Right lung (tissue), 5 donors: ENCODE measurements around the gene EIF2AK3. TPM values are rescaled to one million over a fixed set of nuclear protein-coding genes. Genes with fewer than 3 reads are reported as not detected.
A peak's percentile ranks its signal among the peaks of the same experiment; 100 is the strongest.
"Not testable (repeated sequence)": the region's sequence is repeated elsewhere in the genome, so short reads cannot be mapped to it uniquely, and the experiment has no call there.

Experiments
- DNase-seq, 2 donors: peaks; one replicate each; pipeline ENCODE4 v3.0.0-alpha.2; 2013
- polyA plus RNA-seq, 5 donors: library from polyadenylated mRNA; unstranded; fragments of 120-200 nt; gene quantifications; one replicate each; pipeline versions ENCODE4 v1.2.1 to v1.2.3, GENCODE V29; 2013; ENCODE audit warnings: inconsistent platforms in 1 of 5, low replicate concordance in 1 of 5; ENCODE audit not compliant: insufficient read length in 5 of 5, insufficient read depth in 1 of 5

EIF2AK3 gene
- polyA plus RNA-seq, 5 donors = 22.4 to 29.8 (median 29.0) TPM

DNA sequence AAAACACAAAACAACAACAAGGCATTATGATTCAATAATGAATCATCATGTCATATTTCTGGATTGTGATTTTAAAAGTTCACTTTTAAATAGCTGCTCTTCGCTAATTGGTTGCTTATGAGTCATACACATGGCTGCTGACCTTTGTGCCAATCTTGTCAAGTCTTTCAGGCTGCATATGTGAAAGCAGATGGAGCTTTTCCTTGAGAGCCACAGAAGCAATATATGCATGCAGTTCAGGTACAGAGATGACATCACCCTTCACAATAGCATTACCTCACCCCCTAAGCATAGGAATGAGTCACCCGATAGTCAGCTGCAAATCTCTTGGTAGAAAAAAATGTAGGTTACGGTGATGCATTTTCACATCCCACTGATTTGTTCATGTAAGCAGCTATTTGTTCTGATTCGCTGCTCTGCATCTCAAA lies 27.2 kb downstream of the EIF2AK3 start:
- peak; percentile 30 to 32 for DNase-seq

DNA sequence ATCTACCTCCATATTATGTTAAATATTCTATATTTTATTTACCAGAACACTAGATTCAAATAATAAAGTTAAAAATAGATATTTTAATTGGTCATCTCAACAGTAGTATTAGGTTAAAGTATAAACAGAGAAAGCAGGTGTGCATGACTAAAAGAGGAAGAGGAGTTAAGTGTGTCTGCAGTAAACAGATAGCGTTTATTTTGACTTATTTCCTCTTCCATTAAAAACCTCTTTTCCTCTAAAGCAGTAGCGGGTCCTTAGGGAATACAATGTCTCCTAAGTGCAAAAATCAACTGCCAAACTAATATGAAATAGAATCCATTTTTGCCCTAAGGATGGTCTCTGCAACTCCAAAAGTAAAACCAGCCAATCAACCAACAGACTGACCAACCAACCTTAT lies 27.7 kb downstream of the EIF2AK3 start:
- DNase-seq = no peak

DNA sequence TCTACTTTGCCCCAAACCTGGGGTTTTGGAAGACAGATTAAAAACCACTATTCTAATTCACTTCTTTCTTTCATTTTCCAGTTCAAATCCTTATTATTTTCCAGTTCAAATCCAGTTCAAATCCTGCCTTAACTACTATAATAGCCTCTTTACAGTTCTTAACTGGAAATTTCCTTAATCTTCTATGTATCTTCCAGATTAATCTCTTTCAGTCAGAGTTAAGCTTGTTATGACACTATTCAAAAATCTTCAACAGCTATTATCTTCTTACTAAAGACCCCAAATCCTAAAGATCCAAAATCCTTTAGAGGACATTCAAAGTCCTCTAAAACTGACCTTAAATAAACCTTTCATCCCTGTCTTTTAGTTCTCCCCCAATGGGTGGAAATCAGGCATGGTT lies 30.1 kb downstream of the EIF2AK3 start:
- DNase-seq = no peak

DNA sequence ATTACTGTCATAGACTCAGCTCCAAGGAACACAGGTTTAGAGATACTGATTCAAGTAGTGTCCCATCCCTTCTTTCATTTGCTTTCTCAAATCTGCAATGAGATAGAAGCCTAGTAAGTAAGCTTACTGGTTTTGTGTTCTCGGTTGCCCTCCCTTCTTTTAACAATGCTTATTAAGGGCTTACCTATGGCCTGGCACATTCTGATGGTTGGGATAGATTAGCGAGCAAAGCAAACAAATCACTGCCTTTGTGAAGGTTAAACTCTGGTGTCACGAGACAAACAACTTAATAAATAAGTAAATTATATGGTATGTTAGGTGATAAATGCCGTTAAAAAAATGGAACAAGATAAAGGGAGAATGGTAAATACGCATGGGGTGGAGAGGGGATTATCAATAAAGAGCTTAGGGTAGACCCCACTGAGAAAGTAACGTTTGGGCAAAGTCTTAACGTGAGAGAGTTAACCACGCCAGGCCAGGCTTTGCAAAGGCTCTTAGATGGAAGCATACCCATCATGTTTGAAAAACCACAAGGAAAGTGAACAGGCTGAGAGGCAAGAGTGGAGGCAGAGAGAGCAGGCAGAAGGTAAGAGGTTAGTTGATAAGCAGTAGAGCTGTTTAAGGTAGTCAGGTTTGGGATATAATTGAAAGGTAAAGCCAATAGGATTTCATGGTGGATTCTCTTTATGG lies 31.0 kb downstream of the EIF2AK3 start:
- DNase-seq = no peak

DNA sequence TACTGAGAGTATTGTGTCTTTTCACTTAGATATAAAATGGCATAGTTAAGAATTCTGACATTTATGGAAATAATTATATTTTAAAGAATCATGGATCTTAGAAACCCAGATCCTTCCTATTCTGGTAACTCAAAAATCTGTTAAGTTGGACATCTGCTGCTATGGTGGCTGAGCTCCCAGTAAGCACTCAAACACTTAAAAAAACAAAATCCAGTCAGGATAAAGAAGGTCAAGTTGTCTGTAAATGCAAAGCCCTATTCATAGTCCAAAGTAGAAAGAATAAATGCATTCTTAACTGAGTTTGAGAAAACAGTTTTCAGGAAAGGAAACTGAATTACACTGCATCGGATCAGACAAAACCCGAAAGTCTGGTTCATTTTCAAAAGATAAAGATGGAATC lies 35.6 kb downstream of the EIF2AK3 start:
- DNase-seq = no peak

DNA sequence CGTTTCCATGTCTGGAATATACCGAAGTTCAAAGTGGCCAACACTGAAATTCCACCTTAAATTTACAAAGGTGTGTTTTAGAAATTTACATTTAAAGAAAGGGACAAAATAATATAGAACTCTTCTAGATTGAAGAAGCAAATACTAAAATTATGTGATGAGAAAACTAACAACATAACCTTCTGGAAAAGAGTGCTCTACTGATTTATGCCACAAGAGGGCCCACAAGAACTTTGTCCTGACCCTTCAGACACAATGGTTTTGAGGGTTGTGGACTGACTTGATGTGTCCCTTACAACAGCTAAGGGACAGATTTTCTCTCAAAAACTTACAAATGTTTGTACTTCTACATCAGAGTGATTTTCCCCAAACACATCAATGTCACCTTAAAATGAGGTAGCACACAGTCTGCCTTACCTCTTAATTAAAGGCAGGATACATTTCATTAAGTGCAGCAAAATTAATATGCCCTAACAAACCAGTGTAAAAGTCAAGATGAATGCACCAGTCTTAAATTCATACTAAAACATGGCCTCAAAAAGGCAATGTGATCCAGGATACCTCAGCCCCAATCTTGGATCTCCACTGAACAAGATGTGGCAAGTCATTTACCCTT lies 36.2 kb downstream of the EIF2AK3 start:
- DNase-seq = peak; percentile 27 to 46

DNA sequence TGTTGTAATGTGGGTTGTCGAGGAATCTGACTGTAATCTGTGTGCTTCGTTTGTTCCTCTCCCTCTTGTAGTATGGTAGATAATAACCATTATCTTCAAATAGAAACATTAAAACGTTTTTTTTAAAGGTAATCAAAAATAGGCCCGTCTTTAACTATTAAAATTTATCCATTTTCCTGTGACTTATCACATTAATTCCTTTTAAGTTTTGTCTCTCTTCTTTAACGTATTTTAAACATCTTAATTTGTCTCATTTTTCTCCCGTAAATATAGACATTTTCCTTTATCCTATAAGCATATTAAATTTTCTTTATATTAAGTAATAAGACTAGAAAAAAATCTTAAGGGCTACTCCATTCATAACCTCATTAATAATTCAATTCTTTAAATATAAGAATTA lies 41.3 kb downstream of the EIF2AK3 start:
- no peak for DNase-seq

DNA sequence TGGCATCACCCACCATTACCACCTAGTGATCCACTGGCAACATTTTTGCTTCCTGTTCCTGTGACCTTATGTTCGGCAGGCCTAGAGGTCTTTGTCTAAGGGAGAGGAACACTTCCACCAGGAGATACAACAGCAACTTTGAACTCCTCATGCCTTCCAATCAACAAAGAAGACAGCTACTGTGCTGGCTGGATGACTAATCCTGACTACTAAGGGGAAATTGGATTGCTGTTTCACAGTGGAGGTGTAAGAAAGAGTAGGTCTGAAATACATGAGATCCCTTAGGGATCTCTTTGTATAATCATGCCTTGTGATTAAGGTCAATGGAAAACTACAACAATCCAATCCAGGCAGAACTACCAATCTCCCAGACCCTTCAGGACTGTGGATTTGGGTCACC lies 45.2 kb downstream of the EIF2AK3 start:
- no peak for DNase-seq

DNA sequence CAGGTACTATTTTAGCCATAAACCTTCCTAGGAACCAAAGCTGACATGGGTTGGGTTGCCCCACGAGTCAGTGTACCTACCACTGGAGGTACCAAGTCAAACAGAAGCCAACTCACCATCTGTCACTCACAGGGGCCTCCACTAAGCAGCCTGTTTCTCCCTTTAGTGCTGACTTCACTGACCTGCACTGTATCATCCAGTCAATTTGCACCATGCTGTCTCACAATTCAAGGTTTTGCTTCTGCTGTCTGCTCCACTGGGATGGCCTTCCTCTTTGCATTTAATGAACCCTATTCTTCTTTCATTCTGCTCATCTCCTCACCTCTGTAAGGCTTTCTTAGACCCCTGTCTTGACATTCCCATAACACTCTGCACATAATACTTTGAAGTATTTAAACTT lies 47.2 kb downstream of the EIF2AK3 start:
- no peak for DNase-seq

DNA sequence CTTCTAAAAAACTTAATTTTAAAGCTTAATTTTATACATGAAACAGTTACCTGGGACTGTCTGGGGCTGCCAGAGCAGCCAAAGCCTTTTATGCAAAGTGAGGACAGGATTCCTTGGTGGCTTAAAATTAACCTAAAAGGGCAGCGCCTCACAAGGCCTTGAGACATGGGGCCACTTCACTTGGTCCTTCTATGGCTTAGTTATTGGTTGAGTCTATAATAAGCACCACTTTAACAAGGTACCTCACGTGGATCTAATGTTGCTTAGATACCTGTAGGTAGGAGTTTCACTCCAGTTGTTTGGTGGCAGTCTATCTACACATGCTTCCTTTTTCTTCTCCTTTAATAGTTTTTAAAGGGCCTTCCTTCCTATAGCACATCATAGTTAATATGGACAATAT lies 51.6 kb downstream of the EIF2AK3 start:
- no peak for DNase-seq

DNA sequence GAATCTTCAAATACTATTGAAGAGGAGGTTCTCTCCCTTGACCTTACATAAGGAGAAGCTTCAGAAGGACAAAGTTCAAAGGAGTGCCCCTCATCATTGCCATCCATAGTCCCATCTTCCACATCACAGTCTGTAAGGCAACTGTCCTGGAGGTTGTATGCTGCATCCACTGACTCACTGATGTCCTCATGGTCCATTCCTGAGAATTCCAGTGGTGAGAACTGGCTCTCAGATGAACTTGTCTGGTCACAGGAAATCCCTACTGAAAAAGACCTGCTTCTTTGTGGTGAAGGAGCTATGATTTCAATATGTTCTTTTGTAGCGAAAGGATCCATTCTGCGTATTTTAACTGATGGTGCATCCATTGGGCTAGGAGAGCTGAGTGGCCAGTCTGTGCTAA lies 52.2 kb downstream of the EIF2AK3 start:
- no peak for DNase-seq

DNA sequence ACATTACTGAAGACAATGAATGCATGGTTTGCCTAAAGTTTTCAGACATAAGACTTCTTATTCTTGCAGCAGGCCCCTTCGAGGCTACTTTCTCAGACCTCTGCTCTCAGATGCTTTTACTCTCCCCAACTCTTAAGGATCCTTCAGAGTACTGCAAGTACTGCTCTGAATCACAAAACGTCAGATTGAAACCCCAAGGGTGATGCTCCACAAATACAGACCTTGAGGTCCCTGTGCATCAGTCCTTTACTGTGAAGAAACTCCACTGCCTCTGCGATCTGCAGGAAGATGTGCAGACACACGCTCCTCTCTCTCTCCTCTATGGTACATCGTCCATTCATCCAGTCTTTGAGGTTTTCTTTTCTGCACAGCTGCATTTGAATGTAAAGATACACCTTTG lies 52.8 kb downstream of the EIF2AK3 start:
- no peak for DNase-seq

DNA sequence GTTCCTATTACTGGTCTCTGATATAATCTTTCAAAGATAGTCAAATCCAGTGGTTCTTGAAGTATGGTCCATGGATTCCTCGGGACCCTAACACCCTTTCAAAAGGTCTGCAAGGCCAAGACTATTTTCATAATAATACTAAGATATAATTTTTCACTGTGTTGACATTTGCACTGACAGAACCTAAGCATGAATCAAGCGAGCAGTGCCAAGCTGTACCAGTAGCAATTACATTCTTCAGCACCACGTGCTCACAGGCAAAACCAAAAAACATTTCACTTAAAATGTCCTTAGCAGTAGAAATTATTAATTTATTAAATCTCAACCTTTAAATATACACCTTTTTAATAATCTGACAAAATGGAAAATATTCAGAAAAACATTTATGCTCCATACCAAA lies 59.1 kb downstream of the EIF2AK3 start:
- DNase-seq = no peak

DNA sequence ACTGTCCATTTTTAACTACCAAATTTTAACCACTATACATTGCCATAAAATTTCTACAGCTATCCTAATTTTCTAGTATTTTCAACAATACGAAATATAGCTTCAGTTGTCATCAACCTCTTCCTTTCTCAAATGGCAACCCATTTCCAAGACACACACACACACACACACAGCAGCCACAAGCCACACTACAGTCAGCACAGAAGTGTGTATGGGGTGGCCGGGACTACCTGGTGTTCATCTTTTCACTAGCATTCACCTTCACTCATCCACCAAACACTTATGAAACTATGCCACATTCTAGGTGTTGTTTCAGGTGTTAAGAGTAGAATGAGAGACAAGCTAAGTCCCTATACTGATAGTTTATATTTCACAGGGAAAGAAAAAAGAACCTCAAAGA lies 62.9 kb downstream of the EIF2AK3 start:
- DNase-seq = no peak

DNA sequence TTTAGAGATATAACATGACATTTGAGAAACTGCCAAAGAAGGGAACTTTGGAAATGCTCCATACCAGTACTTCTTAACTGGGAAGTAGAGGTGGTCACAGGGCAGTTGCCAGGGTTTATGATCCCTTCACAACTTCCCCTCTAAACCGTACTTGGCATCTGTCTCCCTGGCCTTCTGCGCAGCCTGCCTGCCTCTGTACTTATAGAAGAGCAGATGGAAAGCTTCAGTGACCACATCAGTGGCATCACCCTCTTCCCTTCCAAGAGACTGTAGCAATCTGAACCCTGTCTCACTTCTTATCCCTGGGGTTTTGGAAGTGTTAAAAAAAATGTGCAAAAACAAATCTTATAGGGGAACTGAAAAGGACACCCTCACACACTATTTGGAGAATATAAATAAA lies 64.1 kb downstream of the EIF2AK3 start:
- DNase-seq = peak; percentile 64 to 70

DNA sequence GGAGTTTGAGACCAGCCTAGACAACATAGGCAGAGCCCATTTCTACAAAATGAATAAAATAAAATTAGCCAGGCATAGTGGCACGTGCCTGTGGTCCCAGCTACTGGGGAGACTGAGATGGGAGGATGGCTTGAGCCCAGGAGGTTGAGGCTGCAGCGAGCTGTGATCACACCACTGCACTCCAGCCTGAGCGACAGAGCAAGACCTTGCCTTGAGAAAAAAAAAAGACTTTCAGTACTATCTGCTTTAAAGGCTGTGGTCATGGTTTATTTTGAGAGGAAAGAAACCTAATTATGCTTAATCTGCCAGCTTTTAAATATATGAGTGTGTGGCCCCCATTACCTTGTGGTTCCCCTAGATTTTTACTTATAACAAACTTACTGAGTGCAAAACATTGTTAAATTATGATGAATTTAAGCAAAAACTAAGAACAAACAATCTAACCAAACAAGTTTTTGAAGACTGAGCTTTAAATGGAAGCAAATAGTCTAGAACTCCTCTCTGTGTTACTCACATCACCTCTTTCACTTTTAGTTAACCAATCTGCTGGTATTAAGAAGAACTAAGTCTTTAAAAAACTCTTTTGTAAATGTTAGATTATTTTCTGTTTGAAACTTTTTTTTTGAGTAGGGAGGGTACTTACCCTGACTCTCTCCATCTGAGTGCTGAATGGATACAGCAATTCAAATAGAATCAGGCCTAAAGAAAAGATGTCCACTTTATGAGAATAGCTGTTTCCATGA lies 65.4 kb downstream of the EIF2AK3 start:
- DNase-seq = no peak

DNA sequence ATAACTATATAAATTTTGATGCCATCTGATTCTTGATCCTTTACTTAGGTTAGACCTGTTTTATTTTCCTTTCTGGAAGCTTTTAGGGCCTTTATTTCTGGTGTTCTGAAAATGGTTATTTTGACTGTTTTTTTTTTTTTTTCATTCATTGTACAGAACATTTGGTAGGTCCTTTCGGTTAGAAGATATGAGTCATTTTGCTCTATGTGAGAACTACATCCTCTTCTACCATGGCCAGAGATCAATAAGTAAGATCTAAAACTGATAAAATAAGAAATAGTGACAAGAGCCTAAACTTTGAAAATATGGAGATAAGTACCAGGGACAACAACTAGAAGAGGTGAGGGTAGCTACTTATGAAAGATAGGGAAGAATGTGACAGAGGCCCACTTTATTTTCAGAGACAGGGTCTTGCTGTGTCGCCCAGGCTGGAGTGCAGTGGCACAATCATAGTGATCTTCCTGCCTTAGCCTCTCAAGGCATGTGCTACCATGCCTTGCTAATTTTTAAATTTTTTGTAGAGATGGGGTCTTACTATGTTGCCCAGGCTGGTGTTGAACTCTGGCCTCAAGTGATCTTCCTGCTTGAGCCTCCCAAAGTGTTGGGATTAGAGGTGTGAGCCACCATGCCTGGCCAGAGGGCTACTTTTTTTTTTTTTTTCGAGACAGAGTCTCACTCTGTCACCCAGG lies 66.5 kb downstream of the EIF2AK3 start:
- no peak for DNase-seq

DNA sequence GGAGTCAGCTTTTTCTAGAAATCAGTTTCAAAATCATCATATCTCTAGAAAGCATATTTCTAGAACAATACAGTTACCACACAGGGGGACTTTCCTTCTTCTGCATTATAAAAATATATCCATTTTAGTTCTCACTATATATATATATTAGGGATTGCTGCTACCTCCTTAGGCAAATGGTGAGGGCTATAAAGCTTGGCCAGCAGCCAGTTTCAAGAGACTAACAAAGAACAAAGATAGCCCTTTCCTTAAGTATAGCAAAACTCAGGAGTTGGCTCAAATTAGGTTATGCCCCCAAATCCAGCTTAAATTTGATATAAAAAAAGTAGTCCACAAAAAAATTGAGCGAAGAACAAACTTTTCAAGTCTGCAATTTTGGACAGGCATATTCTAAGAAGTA lies 70.0 kb downstream of the EIF2AK3 start:
- DNase-seq = no peak

DNA sequence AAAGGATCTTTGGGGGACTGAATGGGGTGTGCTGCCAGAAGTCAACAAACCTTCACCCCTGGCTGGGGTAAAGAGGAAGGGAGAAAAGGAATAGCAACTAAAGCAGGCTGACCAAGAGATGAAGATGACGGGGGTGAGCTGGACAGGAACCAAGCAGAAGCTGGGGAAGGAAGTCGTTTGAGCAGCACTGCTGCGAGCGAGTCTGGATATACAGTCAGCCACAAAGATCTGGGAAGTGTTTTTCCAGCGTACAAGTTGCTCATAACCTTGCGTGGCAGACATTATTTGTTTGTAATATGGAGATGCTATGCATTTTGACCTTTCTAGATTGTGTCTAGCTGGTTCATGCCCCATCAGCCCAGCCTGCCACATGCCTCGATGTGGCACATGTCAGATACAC lies 71.2 kb downstream of the EIF2AK3 start:
- no peak for DNase-seq

DNA sequence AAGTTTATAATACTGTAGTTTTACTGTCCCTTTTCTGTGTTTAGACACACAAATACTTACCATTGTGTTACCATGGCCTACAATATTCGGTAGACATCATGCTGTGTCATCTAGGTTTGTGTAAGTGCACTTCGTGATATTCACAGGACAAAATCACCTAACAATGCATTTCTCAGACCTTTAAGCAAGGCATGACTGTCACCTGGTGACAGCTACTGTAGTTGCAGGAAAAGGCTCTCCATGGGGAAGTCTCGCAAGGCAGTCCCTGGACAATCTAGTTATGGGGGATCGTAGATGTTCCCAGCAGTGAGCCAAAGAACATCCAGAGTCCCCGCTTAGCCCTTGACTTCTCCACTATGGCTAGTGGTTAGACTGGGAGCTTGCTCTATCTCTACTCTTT lies 73.1 kb downstream of the EIF2AK3 start:
- no peak for DNase-seq

DNA sequence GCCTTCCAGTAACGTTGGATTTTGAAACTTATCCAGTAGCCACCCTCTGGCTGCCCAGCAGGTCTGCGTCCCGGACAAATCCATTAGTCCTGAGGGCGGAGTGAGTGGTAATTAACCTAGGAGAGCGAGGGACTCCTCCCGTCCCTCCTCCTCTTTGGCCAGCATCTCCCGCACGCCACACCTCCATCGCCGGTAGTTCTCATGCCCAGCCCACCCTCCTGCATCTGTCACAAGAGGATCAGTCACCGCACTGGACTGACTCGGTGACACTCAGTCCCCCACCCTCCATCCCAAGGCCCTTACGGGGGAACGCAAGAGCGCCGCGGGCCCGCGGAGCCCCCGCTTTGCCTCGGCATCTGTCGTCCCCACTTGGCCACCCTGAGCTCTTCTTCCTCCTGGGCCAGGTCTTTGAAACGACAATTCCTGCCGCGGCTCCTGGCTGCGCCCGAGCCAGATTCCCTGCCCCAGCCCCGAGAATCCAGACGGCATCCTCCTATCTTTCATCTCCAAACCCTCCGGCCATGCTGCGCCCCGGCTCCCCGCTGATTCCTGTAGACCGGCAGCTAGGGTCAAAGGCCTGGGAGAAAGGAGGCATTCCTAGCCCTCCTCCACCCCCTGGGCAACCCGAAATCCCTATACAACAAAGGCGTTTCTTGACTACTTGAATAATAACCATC lies 77.5 kb downstream of the EIF2AK3 start:
- DNase-seq = no peak

DNA sequence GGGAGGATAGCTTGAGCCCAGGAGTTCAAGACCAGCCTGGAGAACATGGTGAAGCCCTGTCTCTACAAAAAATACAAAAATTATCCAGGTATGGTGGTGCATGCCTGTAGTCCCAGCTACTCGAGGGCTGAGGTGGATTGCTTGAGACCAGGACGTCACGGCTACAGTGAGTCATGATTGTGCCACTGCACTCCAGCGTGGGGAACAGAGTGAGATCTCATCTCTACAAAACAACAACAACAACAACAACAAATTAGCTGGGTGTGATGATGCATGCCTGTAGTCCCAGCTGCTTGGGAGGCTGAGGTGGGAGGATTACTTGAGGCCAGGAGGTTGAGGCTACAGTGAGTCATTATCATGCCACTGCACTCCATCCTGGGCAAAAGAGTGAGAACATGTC lies 81.0 kb downstream of the EIF2AK3 start:
- DNase-seq = not testable (repeated sequence)
